HG02588 (cell line): ENCODE data around the gene MGAT1.

Experiments
- ATAC-seq: cut with Tn5 transposase; IDR thresholded peaks from one replicate; pipeline ENCODE4 v1.9.1; 2021; ENCODE audit warnings: mild to moderate bottlenecking, moderate library complexity; ENCODE audit not compliant: unreplicated experiment

MGAT1 gene

GRCh38 chr5:180824630-180825476 lies 22.2 kb upstream of the MGAT1 start:
- no peak for ATAC-seq

- no peak for ATAC-seq
Observed at GRCh38 chr5:180823940-180824629, 21.5 kb upstream of the MGAT1 start.

GRCh38 chr5:180823346-180823745 lies 20.7 kb upstream of the MGAT1 start:
- no peak for ATAC-seq

- no peak for ATAC-seq
Observed at GRCh38 chr5:180821538-180821937, 18.9 kb upstream of the MGAT1 start.

- peak; percentile 65 for ATAC-seq
Observed at GRCh38 chr5:180820788-180821321, 18.2 kb upstream of the MGAT1 start.

GRCh38 chr5:180818677-180819341 lies 16.2 kb upstream of the MGAT1 start:
- no peak for ATAC-seq

- no peak for ATAC-seq
Observed at GRCh38 chr5:180817893-180818674, 15.5 kb upstream of the MGAT1 start.

- ATAC-seq: no peak
Observed at GRCh38 chr5:180816608-180817534, 14.3 kb upstream of the MGAT1 start.

GRCh38 chr5:180815293-180815917 lies 12.8 kb upstream of the MGAT1 start:
- no peak for ATAC-seq

- ATAC-seq: no peak
Observed at GRCh38 chr5:180813420-180813819, 10.8 kb upstream of the MGAT1 start.

- ATAC-seq: no peak
Observed at GRCh38 chr5:180811623-180812124, 9.1 kb upstream of the MGAT1 start.

- no peak for ATAC-seq
Observed at GRCh38 chr5:180810959-180811622, 8.5 kb upstream of the MGAT1 start.

- peak; percentile 58 for ATAC-seq
Observed at GRCh38 chr5:180810210-180810958, 7.8 kb upstream of the MGAT1 start.

- peak; percentile 65 for ATAC-seq
Observed at GRCh38 chr5:180809403-180810209, 7.0 kb upstream of the MGAT1 start.

- no peak for ATAC-seq
Observed at GRCh38 chr5:180808461-180809000, 5.9 kb upstream of the MGAT1 start.

- no peak for ATAC-seq
Observed at GRCh38 chr5:180807654-180808414, 5.2 kb upstream of the MGAT1 start.
